Suprapubic skin (tissue), 4 donors: ENCODE data around the gene PRKCZ. TPM values are rescaled to one million over a fixed set of nuclear protein-coding genes. Genes with fewer than 3 reads are reported as not detected.
A peak's percentile ranks its signal among the peaks of the same experiment; 100 is the strongest.

Experiments
- DNase-seq, 2 donors: peaks; one replicate each; pipeline ENCODE4 v3.0.0-alpha.2; 2019; ENCODE audit warnings: low spot score in 2 of 2
- H3K27ac ChIP-seq: fragments of 200-600 bp; sonication (generic); one replicate; pipeline ENCODE4 v1.5.1; 2019
- H3K27me3 ChIP-seq: fragments of 200-600 bp; sonication (generic); one replicate; pipeline ENCODE4 v1.5.1; 2019
- H3K36me3 ChIP-seq: fragments of 200-600 bp; sonication (generic); one replicate; pipeline ENCODE4 v1.5.1; 2019
- H3K4me1 ChIP-seq: fragments of 200-600 bp; sonication (generic); one replicate; pipeline ENCODE4 v1.5.1; 2019
- H3K4me3 ChIP-seq: fragments of 200-600 bp; sonication (generic); one replicate; pipeline ENCODE4 v1.5.1; 2019; ENCODE audit warnings: mild to moderate bottlenecking
- H3K9me3 ChIP-seq: fragments of 200-600 bp; sonication (generic); one replicate; pipeline ENCODE4 v1.5.1; 2019
- CTCF ChIP-seq, 2 donors: fragments of 200-600 bp in 1 of 2; fragments of 450-650 bp in 1 of 2; sonication (generic) in 1 of 2; IDR thresholded peaks; one replicate each; pipeline ENCODE4 v1.5.1; 2016 to 2019; ENCODE audit warnings: antibody characterized with exemption in 2 of 2, mild to moderate bottlenecking in 1 of 2, moderate library complexity in 1 of 2
- EP300 ChIP-seq: sonication (generic); formaldehyde crosslinking; IDR thresholded peaks from one replicate; pipeline ENCODE4 v1.6.1; 2017; ENCODE audit warnings: antibody characterized with exemption
- POLR2A ChIP-seq, 2 donors: fragments of 450-650 bp; IDR thresholded peaks; one replicate each; pipeline ENCODE4 v1.6.1; 2017; ENCODE audit warnings: antibody characterized with exemption in 2 of 2, mild to moderate bottlenecking in 2 of 2, moderate library complexity in 2 of 2
- POLR2AphosphoS5 ChIP-seq, 3 donors: sonication (generic); formaldehyde crosslinking; IDR thresholded peaks; one replicate each; pipeline ENCODE4 v1.6.1; 2017; ENCODE audit warnings: antibody characterized with exemption in 3 of 3
- WGBS: methylation state at CpG from one replicate; pipeline ENCODE4 v1.1.5; 2018; 5-methylcytosine and 5-hydroxymethylcytosine counted together
- total RNA-seq, 4 donors: library from RNA; depleted of rRNA; stranded (reverse); fragments of >200 nt; gene quantifications; one replicate each; pipeline ENCODE4 v1.1.0, GENCODE V29; 2016

Gene PRKCZ
- total RNA-seq, 4 donors from 2014 or later: 21.7 to 31.5 (median 25.4) TPM

- no peak for TF ChIP-seq CTCF (IDR thresholded peaks at IDR 0.05)
- no peak for TF ChIP-seq POLR2AphosphoS5 (IDR thresholded peaks at IDR 0.05)
- Histone ChIP-seq H3K36me3 (peaks cover 5% of the 10 kb centered on the region), H3K9me3 (no peaks in the 10 kb centered on the region), H3K4me3 (no peak overlapping the region), H3K4me1 (peaks cover 36% of the 10 kb centered on the region), H3K27me3 (no peaks in the 10 kb centered on the region), H3K27ac (peak overlapping the region; percentile 79)
- peak in 1 of 2 donors; percentile 74 for DNase-seq
- WGBS: 79% methylated on average over 24 of the region's 40 CpGs
These were observed 84.6 kb downstream of the PRKCZ start for GRCh38 chr1:2134621-2135307.

GRCh38 chr1:2135441-2135841, 85.2 kb downstream of the PRKCZ start:
- H3K27ac ChIP-seq: peak overlapping the region; percentile 79
- 36% methylated on average over 11 of the region's 13 CpGs for WGBS
- TF ChIP-seq CTCF (IDR thresholded peaks at IDR 0.05) (no peak), POLR2A (IDR thresholded peaks at IDR 0.05) (no peak)
- H3K27me3 ChIP-seq: no peaks in the 10 kb centered on the region
- no peaks in the 10 kb centered on the region for H3K9me3 ChIP-seq
- H3K36me3 ChIP-seq: peaks cover 5% of the 10 kb centered on the region
- peaks cover 36% of the 10 kb centered on the region for H3K4me1 ChIP-seq
- H3K4me3 ChIP-seq: no peak overlapping the region
- peak in 1 of 2 donors; percentile 84 for DNase-seq

DNA sequence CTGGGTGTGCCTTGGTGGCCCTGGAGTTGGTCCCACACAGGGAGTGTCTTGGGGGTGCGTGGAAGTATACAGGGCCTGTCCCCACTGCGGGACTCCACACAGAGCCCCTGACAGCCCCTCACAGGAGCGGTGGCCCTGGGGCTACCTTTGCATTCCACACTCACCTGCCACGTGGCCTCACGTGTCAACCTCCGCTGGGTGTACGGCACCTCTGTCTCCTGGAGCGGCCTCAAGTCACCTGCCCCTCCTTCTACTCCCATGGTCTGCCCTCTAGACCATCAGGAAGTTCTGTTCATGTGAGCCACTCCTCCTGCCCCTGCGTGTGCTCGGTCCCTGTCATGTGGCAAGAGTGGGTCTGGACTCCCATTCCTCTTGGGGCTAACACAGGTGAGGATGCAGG, 85.7 kb downstream of the PRKCZ start:
- DNase-seq: no peak
- no peak overlapping the region for H3K4me3 ChIP-seq
- H3K4me1 ChIP-seq: peaks cover 36% of the 10 kb centered on the region
- H3K27me3 ChIP-seq: no peaks in the 10 kb centered on the region
- H3K9me3 ChIP-seq: no peaks in the 10 kb centered on the region
- peak overlapping the region; percentile 79 for H3K27ac ChIP-seq
- 35% methylated on average over 2 of the region's 10 CpGs for WGBS
- no peak for TF ChIP-seq CTCF (IDR thresholded peaks at IDR 0.05)
- no peak for TF ChIP-seq POLR2AphosphoS5 (IDR thresholded peaks at IDR 0.05)
- TF ChIP-seq POLR2A (IDR thresholded peaks at IDR 0.05): no peak
- no peak for TF ChIP-seq EP300
- peaks cover 5% of the 10 kb centered on the region for H3K36me3 ChIP-seq

GRCh38 chr1:2136386-2137235, 86.4 kb downstream of the PRKCZ start:
- Histone ChIP-seq H3K27ac (no peak overlapping the region), H3K36me3 (peaks cover 5% of the 10 kb centered on the region), H3K9me3 (no peaks in the 10 kb centered on the region), H3K4me1 (peaks cover 36% of the 10 kb centered on the region), H3K4me3 (no peak overlapping the region), H3K27me3 (no peaks in the 10 kb centered on the region)
- WGBS: 85% methylated on average over 19 of the region's 19 CpGs
- DNase-seq: peak in 1 of 2 donors; percentile 73
- no peak for TF ChIP-seq POLR2A (IDR thresholded peaks at IDR 0.05)
- TF ChIP-seq POLR2AphosphoS5 (IDR thresholded peaks at IDR 0.05): no peak
- TF ChIP-seq EP300: no peak
- TF ChIP-seq CTCF (IDR thresholded peaks at IDR 0.05): no peak
